ENCODE data around the gene ASS1. TPM values are rescaled to one million over a fixed set of nuclear protein-coding genes. Genes with fewer than 3 reads are reported as not detected.

Gene ASS1
- total RNA-seq, 2 donors from 2014 or later: 380 to 511 TPM

- no peak for DNase-seq
- no peaks in the 10 kb centered on the region for H3K27me3 ChIP-seq
- no peak overlapping the region for H3K27ac ChIP-seq
- H3K4me1 ChIP-seq: no peaks in the 10 kb centered on the region
- H3K9me3 ChIP-seq: no peaks in the 10 kb centered on the region
- H3K9ac ChIP-seq (ENCODE audit: low read depth in 2 of 2, low read length in 2 of 2): no peak overlapping the region
- intact Hi-C loops (cut with DNase I): no loop called here
- H3K4me3 ChIP-seq: no peak overlapping the region
- H3K36me3 ChIP-seq: peaks cover 19% of the 10 kb centered on the region
- TF ChIP-seq CTCF (IDR thresholded peaks at IDR 0.05): no peak
These were observed 47.2 kb downstream of the ASS1 start for GRCh38 chr9:130491830-130492482.

- Histone ChIP-seq H3K36me3 (peaks cover 19% of the 10 kb centered on the region), H3K9ac (ENCODE audit: low read depth in 2 of 2, low read length in 2 of 2) (no peak overlapping the region), H3K27ac (no peak overlapping the region), H3K4me1 (no peaks in the 10 kb centered on the region), H3K9me3 (no peaks in the 10 kb centered on the region), H3K27me3 (no peaks in the 10 kb centered on the region), H3K4me3 (no peak overlapping the region)
- no peak for DNase-seq
- intact Hi-C loops (cut with DNase I): no loop called here
- TF ChIP-seq CTCF (IDR thresholded peaks at IDR 0.05): no peak
These were observed 48.3 kb downstream of the ASS1 start for GRCh38 chr9:130493021-130493420.

- no peak for TF ChIP-seq CTCF (IDR thresholded peaks at IDR 0.05)
- Histone ChIP-seq H3K4me1 (no peaks in the 10 kb centered on the region), H3K36me3 (peaks cover 19% of the 10 kb centered on the region), H3K9me3 (no peaks in the 10 kb centered on the region), H3K27me3 (no peaks in the 10 kb centered on the region), H3K4me3 (no peak overlapping the region), H3K9ac (ENCODE audit: low read depth in 2 of 2, low read length in 2 of 2) (no peak overlapping the region), H3K27ac (no peak overlapping the region)
- intact Hi-C loops (cut with DNase I): no loop called here
- DNase-seq: no peak
These were observed 48.7 kb downstream of the ASS1 start for GRCh38 chr9:130493476-130493875.

- Histone ChIP-seq H3K9me3 (no peaks in the 10 kb centered on the region), H3K4me1 (no peaks in the 10 kb centered on the region), H3K27me3 (no peaks in the 10 kb centered on the region), H3K9ac (ENCODE audit: low read depth in 2 of 2, low read length in 2 of 2) (no peak overlapping the region), H3K4me3 (no peak overlapping the region), H3K27ac (no peak overlapping the region), H3K36me3 (peaks cover 19% of the 10 kb centered on the region)
- TF ChIP-seq CTCF (IDR thresholded peaks at IDR 0.05): no peak
- no peak for DNase-seq
- intact Hi-C loops (cut with DNase I): no loop called here
These were observed 50.3 kb downstream of the ASS1 start for GRCh38 chr9:130495067-130495466.

- Histone ChIP-seq H3K27me3 (no peaks in the 10 kb centered on the region), H3K9me3 (no peaks in the 10 kb centered on the region), H3K4me3 (no peak overlapping the region), H3K4me1 (no peaks in the 10 kb centered on the region), H3K36me3 (peaks cover 14% of the 10 kb centered on the region), H3K27ac (no peak overlapping the region), H3K9ac (ENCODE audit: low read depth in 2 of 2, low read length in 2 of 2) (no peak overlapping the region)
- no peak for DNase-seq
- intact Hi-C loops (cut with DNase I): no loop called here
- no peak for TF ChIP-seq CTCF (IDR thresholded peaks at IDR 0.05)
These were observed 52.4 kb downstream of the ASS1 start for GRCh38 chr9:130497139-130497538.

Data from colonic mucosa (tissue), 4 donors.